ENCODE measurements around the gene MTMR10.

DNA sequence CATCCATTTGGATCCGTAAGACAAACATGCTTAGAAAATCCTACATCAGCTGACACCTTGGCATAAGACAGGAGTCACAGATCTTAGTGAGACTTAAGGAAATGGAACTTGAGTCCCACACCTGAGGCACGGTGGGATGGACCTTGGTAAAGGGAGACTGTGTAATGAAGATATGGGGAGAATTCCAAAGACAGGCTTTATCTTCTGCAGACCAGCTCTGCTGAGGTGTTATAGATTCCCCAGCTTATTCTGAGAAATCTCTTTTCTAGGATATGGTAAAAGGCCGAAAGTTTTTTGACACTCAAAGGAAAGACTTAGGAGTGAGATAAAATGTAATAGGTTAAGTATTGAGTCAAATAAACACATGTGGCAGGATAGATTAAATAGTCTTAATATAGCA lies 8.3 kb upstream of the MTMR10 start:
- TF ChIP-seq, protein P1, sequence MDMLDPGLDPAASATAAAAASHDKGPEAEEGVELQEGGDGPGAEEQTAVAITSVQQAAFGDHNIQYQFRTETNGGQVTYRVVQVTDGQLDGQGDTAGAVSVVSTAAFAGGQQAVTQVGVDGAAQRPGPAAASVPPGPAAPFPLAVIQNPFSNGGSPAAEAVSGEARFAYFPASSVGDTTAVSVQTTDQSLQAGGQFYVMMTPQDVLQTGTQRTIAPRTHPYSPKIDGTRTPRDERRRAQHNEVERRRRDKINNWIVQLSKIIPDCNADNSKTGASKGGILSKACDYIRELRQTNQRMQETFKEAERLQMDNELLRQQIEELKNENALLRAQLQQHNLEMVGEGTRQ (IDR thresholded peaks at IDR 0.05): no peak
- TF ChIP-seq RAD21 (conservative IDR thresholded peaks at IDR 0.05 in 1 of 2, IDR thresholded peaks at IDR 0.05 in 1 of 2): no peak
- no peak for TF ChIP-seq POLR2A (IDR thresholded peaks at IDR 0.05; ENCODE audit: low read length)
- no peak for TF ChIP-seq CEBPB (IDR thresholded peaks at IDR 0.05)

All from A549 (cell line).